ENCODE data around the gene IL31RA.

DNA sequence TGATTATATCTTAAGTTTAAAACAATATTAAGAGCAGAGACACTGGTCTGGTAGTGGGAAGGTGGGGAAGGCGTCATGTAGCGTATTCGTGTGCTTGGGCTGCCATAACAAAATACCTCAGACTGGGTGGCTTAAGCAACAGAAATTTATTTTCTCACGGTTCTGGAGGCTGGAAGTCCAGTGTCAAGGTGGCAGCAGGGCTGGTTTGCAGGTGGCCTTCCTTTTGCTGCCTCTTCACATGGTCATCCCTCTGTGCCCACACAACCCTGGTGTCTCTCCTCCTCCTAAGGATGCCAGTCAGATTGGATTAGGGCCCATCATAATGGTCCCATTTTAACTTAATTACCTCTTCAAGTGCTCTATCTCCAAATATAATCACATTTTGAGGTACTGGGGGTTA is 9.6 kb downstream of the IL31RA start:
- TF ChIP-seq POLR2A (IDR thresholded peaks at IDR 0.05): no peak
- TF ChIP-seq CTCF (IDR thresholded peaks at IDR 0.05): no peak
